ENCODE results near the gene SCIN. TPM values are rescaled to one million over a fixed set of nuclear protein-coding genes. Genes with fewer than 3 reads are reported as not detected.

SCIN gene
- polyA plus RNA-seq, 1 of the 3 experiments (the other 2 are of a cell fraction): 0.02 TPM

DNA sequence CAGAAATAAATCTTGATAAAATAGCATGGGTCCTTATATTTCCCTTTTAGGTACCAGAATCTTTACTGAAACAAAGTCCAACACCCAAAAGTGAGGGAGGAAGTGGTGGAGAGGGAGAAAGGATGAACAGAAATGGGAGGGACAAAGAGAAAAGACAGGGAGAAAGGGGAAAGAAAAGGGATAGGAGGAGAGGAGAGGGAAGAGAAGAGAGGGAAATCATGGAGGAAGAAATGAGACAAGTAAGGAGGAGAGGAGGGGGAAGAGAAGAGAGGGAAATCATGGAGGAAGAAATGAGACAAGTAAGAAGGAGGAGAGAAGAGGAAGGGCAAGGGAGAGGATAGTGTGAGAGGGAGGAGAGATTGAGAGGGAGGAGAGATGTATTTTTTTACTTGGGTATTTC lies 66.8 kb downstream of the SCIN start:
- no peak for DNase-seq
- ChIA-PET POLR2A (no interaction called here), CTCF (interaction anchor here (0.7 to 2.6 kb wide), 8 partner anchors 9 to 629 kb away, joined by 3 to 27 read pairs (median 6); no protein-coding TSS in a partner anchor)
- Histone ChIP-seq H3K79me2 (ENCODE audit: insufficient read depth) (no peaks in the 10 kb centered on the region), H4K20me1 (ENCODE audit: insufficient read depth) (no peaks in the 10 kb centered on the region), H3K4me1 (ENCODE audit: control insufficient read depth in 1 of 2, insufficient read depth in 2 of 2, low read depth in 1 of 2, low read length in 1 of 2) (peaks cover 0 to 6% of the 10 kb centered on the region in 2 experiments; a peak in 2 of 4 replicates), H3K9me3 (no peaks in the 10 kb centered on the region), H3K27ac (ENCODE audit: low read depth in 2 of 2, low read length in 1 of 2) (no peak overlapping the region), H3K36me3 (replicated peaks in 1 of 2; ENCODE audit: control insufficient read depth in 1 of 2, insufficient read depth in 2 of 2, low read length in 1 of 2) (no peaks in the 10 kb centered on the region), H3F3A (replicated peaks; ENCODE audit: insufficient read depth) (peaks cover 3% of the 10 kb centered on the region), H3K4me2 (no peak overlapping the region), H3K4me3 (ENCODE audit: low read depth in 2 of 2, low read length in 1 of 2) (no peak overlapping the region), H3K9ac (no peak overlapping the region), H3K9me2 (no peaks in the 10 kb centered on the region), H2AFZ (ENCODE audit: low read depth) (no peak overlapping the region), H3K27me3 (ENCODE audit: insufficient read depth) (peaks cover 6% of the 10 kb centered on the region)
- TF ChIP-seq JUND (IDR thresholded peaks at IDR 0.05): no peak
- no peak for TF ChIP-seq TAF1 (IDR thresholded peaks at IDR 0.05; ENCODE audit: borderline replicate concordance, low read depth, low read length)
- TF ChIP-seq SIN3A (IDR thresholded peaks at IDR 0.05; ENCODE audit: borderline replicate concordance, low read depth, low read length): no peak
- no peak for TF ChIP-seq RXRA (IDR thresholded peaks at IDR 0.05; ENCODE audit: borderline replicate concordance, low read depth)
- no peak for TF ChIP-seq TCF12 (IDR thresholded peaks at IDR 0.05)
- no peak for TF ChIP-seq SMC3 (IDR thresholded peaks at IDR 0.05; ENCODE audit: low read depth, low read length)
- TF ChIP-seq NFIC (IDR thresholded peaks at IDR 0.05; ENCODE audit: borderline replicate concordance): no peak
- no peak for TF ChIP-seq EZH2phosphoT487 (IDR thresholded peaks at IDR 0.05; ENCODE audit: borderline replicate concordance, low read depth)
- no peak for TF ChIP-seq FOXJ3 (CRISPR knock-in tag; IDR thresholded peaks at IDR 0.05)
- no peak for TF ChIP-seq RFX5 (IDR thresholded peaks at IDR 0.05; ENCODE audit: low read length)
- TF ChIP-seq POLR2AphosphoS5 (IDR thresholded peaks at IDR 0.05; ENCODE audit: low read depth, low read length): no peak
- TF ChIP-seq RCOR1 (IDR thresholded peaks at IDR 0.05; ENCODE audit: low read length): no peak
- TF ChIP-seq, protein P1, sequence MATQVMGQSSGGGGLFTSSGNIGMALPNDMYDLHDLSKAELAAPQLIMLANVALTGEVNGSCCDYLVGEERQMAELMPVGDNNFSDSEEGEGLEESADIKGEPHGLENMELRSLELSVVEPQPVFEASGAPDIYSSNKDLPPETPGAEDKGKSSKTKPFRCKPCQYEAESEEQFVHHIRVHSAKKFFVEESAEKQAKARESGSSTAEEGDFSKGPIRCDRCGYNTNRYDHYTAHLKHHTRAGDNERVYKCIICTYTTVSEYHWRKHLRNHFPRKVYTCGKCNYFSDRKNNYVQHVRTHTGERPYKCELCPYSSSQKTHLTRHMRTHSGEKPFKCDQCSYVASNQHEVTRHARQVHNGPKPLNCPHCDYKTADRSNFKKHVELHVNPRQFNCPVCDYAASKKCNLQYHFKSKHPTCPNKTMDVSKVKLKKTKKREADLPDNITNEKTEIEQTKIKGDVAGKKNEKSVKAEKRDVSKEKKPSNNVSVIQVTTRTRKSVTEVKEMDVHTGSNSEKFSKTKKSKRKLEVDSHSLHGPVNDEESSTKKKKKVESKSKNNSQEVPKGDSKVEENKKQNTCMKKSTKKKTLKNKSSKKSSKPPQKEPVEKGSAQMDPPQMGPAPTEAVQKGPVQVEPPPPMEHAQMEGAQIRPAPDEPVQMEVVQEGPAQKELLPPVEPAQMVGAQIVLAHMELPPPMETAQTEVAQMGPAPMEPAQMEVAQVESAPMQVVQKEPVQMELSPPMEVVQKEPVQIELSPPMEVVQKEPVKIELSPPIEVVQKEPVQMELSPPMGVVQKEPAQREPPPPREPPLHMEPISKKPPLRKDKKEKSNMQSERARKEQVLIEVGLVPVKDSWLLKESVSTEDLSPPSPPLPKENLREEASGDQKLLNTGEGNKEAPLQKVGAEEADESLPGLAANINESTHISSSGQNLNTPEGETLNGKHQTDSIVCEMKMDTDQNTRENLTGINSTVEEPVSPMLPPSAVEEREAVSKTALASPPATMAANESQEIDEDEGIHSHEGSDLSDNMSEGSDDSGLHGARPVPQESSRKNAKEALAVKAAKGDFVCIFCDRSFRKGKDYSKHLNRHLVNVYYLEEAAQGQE (IDR thresholded peaks at IDR 0.05; ENCODE audit: low read depth, low read length): no peak
- no peak for TF ChIP-seq EP300 (IDR thresholded peaks at IDR 0.05; ENCODE audit: borderline replicate concordance in 1 of 2, low read depth in 1 of 2, low read length in 1 of 2)
- no peak for TF ChIP-seq NRF1 (IDR thresholded peaks at IDR 0.05; ENCODE audit: low read depth, low read length)
- no peak for TF ChIP-seq FOSL2 (IDR thresholded peaks at IDR 0.05; ENCODE audit: borderline replicate concordance, low read depth)
- no peak for TF ChIP-seq ELF1 (IDR thresholded peaks at IDR 0.05)
- TF ChIP-seq, protein P2, sequence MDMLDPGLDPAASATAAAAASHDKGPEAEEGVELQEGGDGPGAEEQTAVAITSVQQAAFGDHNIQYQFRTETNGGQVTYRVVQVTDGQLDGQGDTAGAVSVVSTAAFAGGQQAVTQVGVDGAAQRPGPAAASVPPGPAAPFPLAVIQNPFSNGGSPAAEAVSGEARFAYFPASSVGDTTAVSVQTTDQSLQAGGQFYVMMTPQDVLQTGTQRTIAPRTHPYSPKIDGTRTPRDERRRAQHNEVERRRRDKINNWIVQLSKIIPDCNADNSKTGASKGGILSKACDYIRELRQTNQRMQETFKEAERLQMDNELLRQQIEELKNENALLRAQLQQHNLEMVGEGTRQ (IDR thresholded peaks at IDR 0.05; ENCODE audit: borderline replicate concordance, low read depth, low read length): no peak

Measured in SK-N-SH (cell line).